Uterus (tissue), 4 donors: ENCODE measurements around the gene EEF1A1. TPM values are rescaled to one million over a fixed set of nuclear protein-coding genes. Genes with fewer than 3 reads are reported as not detected.
"Not testable (repeated sequence)": the region's sequence is repeated elsewhere in the genome, so short reads cannot be mapped to it uniquely, and the experiment has no call there.

Experiments
- DNase-seq, 2 donors: peaks; one replicate each; pipeline ENCODE4 v3.0.0-alpha.2; 2019 to 2020
- H3K27ac ChIP-seq, 2 donors: fragments of 200-600 bp; sonication (generic); 1 replicate in 1 of 2; 2 replicates in 1 of 2; pipeline ENCODE4 v1.5.1; 2016 to 2018
- H3K27me3 ChIP-seq, 2 donors: fragments of 200-600 bp; sonication (generic); one replicate each; pipeline ENCODE4 v1.5.1; 2018 to 2019; ENCODE audit warnings: control low read depth in 1 of 2
- H3K36me3 ChIP-seq, 2 donors: fragments of 200-600 bp; sonication (generic); one replicate each; pipeline ENCODE4 v1.5.1; 2019; ENCODE audit warnings: control low read depth in 1 of 2
- H3K4me1 ChIP-seq, 2 donors: fragments of 200-600 bp; sonication (generic); one replicate each; pipeline ENCODE4 v1.5.1; 2018 to 2019; ENCODE audit warnings: control low read depth in 1 of 2
- H3K4me3 ChIP-seq, 2 donors: fragments of 200-600 bp; sonication (generic); 1 replicate in 1 of 2; 2 replicates in 1 of 2; pipeline ENCODE4 v1.5.1; 2018 to 2019; ENCODE audit warnings: mild to moderate bottlenecking in 1 of 2
- H3K9me3 ChIP-seq, 2 donors: fragments of 200-600 bp; sonication (generic); one replicate each; pipeline ENCODE4 v1.5.1; 2019; ENCODE audit warnings: control low read depth in 1 of 2
- CTCF ChIP-seq, 4 experiments: fragments of 200-600 bp in 2 of 4; fragments of 450-650 bp in 2 of 4; sonication (generic) in 2 of 4; IDR thresholded peaks; one replicate each; pipeline ENCODE4 v1.5.1; 2016 to 2019; ENCODE audit warnings: antibody characterized with exemption in 4 of 4, mild to moderate bottlenecking in 2 of 4, moderate library complexity in 1 of 4
- POLR2A ChIP-seq, 2 donors: fragments of 450-650 bp; IDR thresholded peaks; one replicate each; pipeline ENCODE4 v1.6.1; 2016; ENCODE audit warnings: antibody characterized with exemption in 2 of 2, mild to moderate bottlenecking in 1 of 2, moderate library complexity in 1 of 2
- intact Hi-C: fragments of 100-400 bp; cut with DNase I; formaldehyde crosslinking; loops from one replicate; pipeline ENCODE4 v1.15.1; 2023; ENCODE audit warnings: low total_unique reads
- total RNA-seq, 4 donors: library from RNA; depleted of rRNA in 3 of 4; stranded (reverse); fragments of >200 nt in 3 of 4; gene quantifications; one replicate each; pipeline versions ENCODE4 v1.1.0 to v1.2.4, GENCODE V29; 2014 to 2023
- donor health status: DM: yes; HTN: yes; CAD: no.

The EEF1A1 gene
- total RNA-seq, result over 10,000 TPM; 11,501 to 26,048 (median 13,655) TPM

- peak; percentile 99 to 100 for DNase-seq
- peak within 1 kb of the TSS; percentile 81 to 96 for H3K4me3 ChIP-seq
- intact Hi-C loops, result loop anchor here (10.0 kb wide), 1 partner anchor 56 kb away; the partner anchor contains the start of gene MTO1
- H3K36me3 ChIP-seq, result no peaks in the 10 kb centered on the region
- TF ChIP-seq CTCF (IDR thresholded peaks at IDR 0.05) (peak in 2 of 4 experiments; percentile 24 to 30), POLR2A (IDR thresholded peaks at IDR 0.05) (peak; percentile 98)
- peaks cover 0 to 4% of the 10 kb centered on the region in 2 donors for H3K4me1 ChIP-seq
- no peaks in the 10 kb centered on the region for H3K9me3 ChIP-seq
- no peaks in the 10 kb centered on the region for H3K27me3 ChIP-seq
- peak within 1 kb of the TSS; percentile 99 for H3K27ac ChIP-seq
Observed at GRCh38 chr6:73520688-73521350, at the start of gene EEF1A1. Gene EEF1A1 (minus strand): TSS chr6:73521032. CDS start chr6:73520026, 1,006 bp downstream.

- TF ChIP-seq CTCF (IDR thresholded peaks at IDR 0.05) (no peak), POLR2A (IDR thresholded peaks at IDR 0.05) (no peak)
- Histone ChIP-seq H3K36me3 (no peaks in the 10 kb centered on the region), H3K4me1 (no peaks in the 10 kb centered on the region), H3K9me3 (no peaks in the 10 kb centered on the region), H3K4me3 (no peak overlapping the region), H3K27ac (no peak overlapping the region), H3K27me3 (no peaks in the 10 kb centered on the region)
- no peak for DNase-seq
- intact Hi-C loops, result no loop called here
Observed at GRCh38 chr6:73569121-73569520, 48.3 kb upstream of the EEF1A1 start.

GRCh38 chr6:73566954-73567591 lies 46.2 kb upstream of the EEF1A1 start:
- DNase-seq, result peak; percentile 32 to 69
- H3K27ac ChIP-seq, result peak overlapping the region in 1 of 2 donors; percentile 62
- no peak overlapping the region for H3K4me3 ChIP-seq
- no peak for TF ChIP-seq CTCF (IDR thresholded peaks at IDR 0.05)
- TF ChIP-seq POLR2A (IDR thresholded peaks at IDR 0.05), result no peak
- H3K4me1 ChIP-seq, result no peaks in the 10 kb centered on the region
- H3K9me3 ChIP-seq, result no peaks in the 10 kb centered on the region
- intact Hi-C loops, result no loop called here
- H3K27me3 ChIP-seq, result no peaks in the 10 kb centered on the region
- H3K36me3 ChIP-seq, result no peaks in the 10 kb centered on the region

- H3K27ac ChIP-seq, result peak overlapping the region in 1 of 2 donors; percentile 62
- H3K9me3 ChIP-seq, DNase-seq, H3K4me1 ChIP-seq, H3K27me3 ChIP-seq, intact Hi-C loops, H3K36me3 ChIP-seq, H3K4me3 ChIP-seq: not testable (repeated sequence)
Observed at GRCh38 chr6:73566486-73566871, 45.6 kb upstream of the EEF1A1 start.

- no peaks in the 10 kb centered on the region for H3K9me3 ChIP-seq
- H3K4me3 ChIP-seq, result no peak overlapping the region
- no peak for DNase-seq
- peak overlapping the region in 1 of 2 donors; percentile 62 for H3K27ac ChIP-seq
- no peaks in the 10 kb centered on the region for H3K4me1 ChIP-seq
- no peaks in the 10 kb centered on the region for H3K36me3 ChIP-seq
- TF ChIP-seq POLR2A (IDR thresholded peaks at IDR 0.05), result no peak
- no peak for TF ChIP-seq CTCF (IDR thresholded peaks at IDR 0.05)
- no peaks in the 10 kb centered on the region for H3K27me3 ChIP-seq
- intact Hi-C loops, result no loop called here
Observed at GRCh38 chr6:73565767-73566485, 45.1 kb upstream of the EEF1A1 start.
